ENCODE data around the gene SSX2IP. TPM values are rescaled to one million over a fixed set of nuclear protein-coding genes. Genes with fewer than 3 reads are reported as not detected.
"Not testable (repeated sequence)": the region's sequence is repeated elsewhere in the genome, so short reads cannot be mapped to it uniquely, and the experiment has no call there.

SSX2IP gene
- total and polyA plus RNA-seq, 4 experiments from 2014 or later, result 5.7 to 11.8 (median 7.9) TPM

DNA sequence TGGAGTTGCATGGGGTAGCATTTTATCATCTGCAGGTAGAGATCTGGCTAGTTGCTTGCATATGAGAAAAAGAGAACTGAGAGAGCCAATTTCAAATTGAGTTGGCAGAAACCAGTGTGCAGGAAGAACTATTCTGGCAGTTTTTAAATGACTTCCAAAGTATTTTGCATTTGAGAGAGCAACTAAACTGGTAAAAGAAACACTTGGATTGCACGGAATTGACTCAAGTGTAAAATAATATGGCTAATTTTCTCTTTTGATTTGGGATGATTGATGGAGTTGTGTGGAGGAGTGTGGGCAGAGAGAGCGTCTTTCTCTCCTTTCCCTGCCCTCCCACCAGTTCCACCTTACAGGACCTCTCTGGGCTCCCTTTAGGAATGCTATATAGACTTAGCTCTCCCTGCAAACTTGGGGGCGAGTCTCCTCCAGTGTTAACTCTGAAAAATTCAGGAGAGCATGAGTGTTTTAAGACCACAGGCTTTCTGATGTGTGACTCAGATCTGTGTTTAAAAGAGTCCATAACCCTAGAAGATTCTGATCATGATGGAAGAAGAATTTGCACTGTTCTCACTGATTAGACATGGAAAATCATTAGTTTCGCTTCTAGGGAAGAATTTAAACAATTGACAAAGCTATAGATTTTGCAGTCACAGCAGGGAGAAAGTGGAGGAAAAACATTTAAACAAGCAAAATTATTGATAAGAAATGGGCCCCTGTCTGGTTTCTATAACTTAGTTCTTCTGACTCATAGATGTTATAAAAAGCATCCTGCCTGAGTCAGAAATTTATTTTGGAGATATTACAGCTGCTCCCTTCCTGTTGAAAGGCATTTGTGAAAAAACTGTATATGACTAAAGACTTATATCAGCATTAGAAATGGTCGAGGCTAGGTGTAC, 91.2 kb downstream of the SSX2IP start:
- H3K9me3 Mint-ChIP-seq, result peaks cover 0 to 6% (median 2%) of the 10 kb centered on the region in 8 donors
- Histone ChIP-seq H3K27me3 (ENCODE audit: insufficient read depth, low read length) (no peaks in the 10 kb centered on the region), H3K4me3 (ENCODE audit: low read length in 2 of 2) (no peak overlapping the region), H3K9me3 (ENCODE audit: control insufficient read depth in 1 of 2, low read length in 2 of 2) (no peaks in the 10 kb centered on the region), H3K36me3 (ENCODE audit: insufficient read depth, low read length) (no peaks in the 10 kb centered on the region), H3K4me1 (ENCODE audit: insufficient read depth, low read length) (no peaks in the 10 kb centered on the region), H3K27ac (ENCODE audit: low read depth, low read length) (no peak overlapping the region)
- intact Hi-C loops (cut with micrococcal nuclease), result no loop called here
- no peaks in the 10 kb centered on the region for H3K27me3 Mint-ChIP-seq
- CTCF ChIA-PET (ENCODE audit: partially characterized antibody), result interaction anchor here (0.6 kb wide), 1 partner anchor 9 kb away, joined by 3 read pairs; no protein-coding TSS in a partner anchor
- POLR2A ChIA-PET (ENCODE audit: partially characterized antibody), result no interaction called here
- H3K36me3 Mint-ChIP-seq, result peaks cover 0 to under 1% of the 10 kb centered on the region in 2 donors
- no peak overlapping the region for H3K27ac Mint-ChIP-seq
- peaks cover 0 to 2% (median 0%) of the 10 kb centered on the region in 4 donors for H3K4me1 Mint-ChIP-seq
- no peak for DNase-seq
- no peak overlapping the region for H3K4me3 Mint-ChIP-seq

DNA sequence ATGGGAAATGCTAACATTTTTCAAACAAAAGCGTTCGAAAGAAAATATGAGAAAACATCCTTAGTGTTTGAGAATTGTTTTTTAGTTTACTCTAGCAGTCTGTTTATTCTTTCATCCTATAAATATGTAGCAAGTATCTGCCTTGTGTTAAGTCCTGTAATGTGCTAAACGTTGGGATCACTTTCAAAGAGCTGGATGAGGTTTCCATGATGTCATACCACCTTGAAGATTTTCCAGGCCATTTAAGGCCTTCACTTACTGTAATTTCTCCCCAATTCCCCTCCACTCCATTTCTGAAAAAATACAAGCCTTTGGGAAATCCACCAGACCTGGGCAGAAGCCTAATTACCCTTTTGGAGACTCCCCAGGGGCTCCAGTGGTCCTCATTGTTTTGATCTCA, 91.8 kb downstream of the SSX2IP start:
- no peak overlapping the region for H3K4me3 ChIP-seq (ENCODE audit: low read length in 2 of 2)
- Mint-ChIP-seq H3K27ac (no peak overlapping the region), H3K4me1 (peaks cover 0 to 2% (median 0%) of the 10 kb centered on the region in 4 donors), H3K4me3 (no peak overlapping the region), H3K36me3 (no peaks in the 10 kb centered on the region), H3K9me3 (peaks cover 0 to 3% (median under 1%) of the 10 kb centered on the region in 8 donors), H3K27me3 (no peaks in the 10 kb centered on the region)
- no peaks in the 10 kb centered on the region for H3K36me3 ChIP-seq (ENCODE audit: insufficient read depth, low read length)
- no peak overlapping the region for H3K27ac ChIP-seq (ENCODE audit: low read depth, low read length)
- no peak for DNase-seq
- no peaks in the 10 kb centered on the region for H3K9me3 ChIP-seq (ENCODE audit: control insufficient read depth in 1 of 2, low read length in 2 of 2)
- intact Hi-C loops (cut with micrococcal nuclease), result no loop called here
- ChIA-PET CTCF (ENCODE audit: partially characterized antibody) (no interaction called here), POLR2A (ENCODE audit: partially characterized antibody) (no interaction called here)
- no peaks in the 10 kb centered on the region for H3K27me3 ChIP-seq (ENCODE audit: insufficient read depth, low read length)
- H3K4me1 ChIP-seq (ENCODE audit: insufficient read depth, low read length), result no peaks in the 10 kb centered on the region

- H3K4me1 ChIP-seq (ENCODE audit: insufficient read depth, low read length), result no peaks in the 10 kb centered on the region
- Mint-ChIP-seq H3K4me3 (no peak overlapping the region), H3K4me1 (peaks cover 0 to 2% (median 0%) of the 10 kb centered on the region in 4 donors), H3K9me3 (peaks cover 0 to 4% (median 0%) of the 10 kb centered on the region in 8 donors), H3K36me3 (no peaks in the 10 kb centered on the region), H3K27ac (no peak overlapping the region), H3K27me3 (peaks cover 0 to 1% of the 10 kb centered on the region in 2 donors)
- no peaks in the 10 kb centered on the region for H3K9me3 ChIP-seq (ENCODE audit: control insufficient read depth in 1 of 2, low read length in 2 of 2)
- CTCF ChIA-PET (ENCODE audit: partially characterized antibody), result no interaction called here
- POLR2A ChIA-PET (ENCODE audit: partially characterized antibody), result no interaction called here
- H3K27ac ChIP-seq (ENCODE audit: low read depth, low read length), result no peak overlapping the region
- no peak overlapping the region for H3K4me3 ChIP-seq (ENCODE audit: low read length in 2 of 2)
- intact Hi-C loops (cut with micrococcal nuclease), result no loop called here
- no peaks in the 10 kb centered on the region for H3K36me3 ChIP-seq (ENCODE audit: insufficient read depth, low read length)
- H3K27me3 ChIP-seq (ENCODE audit: insufficient read depth, low read length), result no peaks in the 10 kb centered on the region
- no peak for DNase-seq
Measured at GRCh38 chr1:84597011-84597410, 93.2 kb downstream of the SSX2IP start.

GRCh38 chr1:84594959-84595358, 95.3 kb downstream of the SSX2IP start:
- H3K9me3 ChIP-seq (ENCODE audit: control insufficient read depth in 1 of 2, low read length in 2 of 2); H3K4me1 Mint-ChIP-seq; intact Hi-C loops (cut with micrococcal nuclease); H3K27ac Mint-ChIP-seq; H3K27ac ChIP-seq (ENCODE audit: low read depth, low read length); H3K36me3 Mint-ChIP-seq; H3K27me3 Mint-ChIP-seq; POLR2A ChIA-PET (ENCODE audit: partially characterized antibody); H3K4me1 ChIP-seq (ENCODE audit: insufficient read depth, low read length); H3K4me3 Mint-ChIP-seq; H3K36me3 ChIP-seq (ENCODE audit: insufficient read depth, low read length); H3K27me3 ChIP-seq (ENCODE audit: insufficient read depth, low read length); H3K4me3 ChIP-seq (ENCODE audit: low read length in 2 of 2); H3K9me3 Mint-ChIP-seq; DNase-seq: not testable (repeated sequence)
- CTCF ChIA-PET (ENCODE audit: partially characterized antibody), result interaction anchor here (1.3 kb wide), 1 partner anchor 187 kb away, joined by 3 read pairs; no protein-coding TSS in a partner anchor

Other genes with a start within 250 kb of the SSX2IP start
- gene RPF1, start 211.2 kb downstream of the SSX2IP start, total RNA-seq, result 10 to 100 TPM; 41.7 to 46.2 TPM
- 10 to 100 TPM; 55.9 to 77.1 TPM for gene RPF1, start 211.2 kb downstream of the SSX2IP start, polyA plus RNA-seq
- 1 to 10 TPM; 1.7 to 3.4 TPM for gene SPATA1, start 184.1 kb downstream of the SSX2IP start, total RNA-seq
- under 1 TPM in 1 of 2 donors, not detected in 1; 0.72 TPM for gene SPATA1, start 184.1 kb downstream of the SSX2IP start, polyA plus RNA-seq
- gene GNG5, start 183.9 kb downstream of the SSX2IP start, total RNA-seq, result 10 to 100 TPM; 38.1 to 45.5 TPM
- 100 to 1,000 TPM; 205 to 250 TPM for gene GNG5, start 183.9 kb downstream of the SSX2IP start, polyA plus RNA-seq
- 10 to 100 TPM; 17.4 to 18.2 TPM for gene CTBS, start 116.0 kb downstream of the SSX2IP start, total RNA-seq
- 10 to 100 TPM; 21.7 to 25.4 TPM for gene CTBS, start 116.0 kb downstream of the SSX2IP start, polyA plus RNA-seq
- 1 to 10 TPM; 3.7 to 4.1 TPM for gene LPAR3, start 202.7 kb upstream of the SSX2IP start, total RNA-seq
- gene LPAR3, start 202.7 kb upstream of the SSX2IP start, polyA plus RNA-seq, result 1 to 10 TPM; 2.4 to 2.5 TPM

Measured in CD4-positive, alpha-beta memory T cell (primary cell).